HG03520 (cell line): Measurements from ENCODE around the gene C11orf16.
"Not testable (repeated sequence)": the region's sequence is repeated elsewhere in the genome, so short reads cannot be mapped to it uniquely, and the experiment has no call there.

Source experiments
- ATAC-seq: cut with Tn5 transposase; IDR thresholded peaks from one replicate; pipeline ENCODE4 v1.9.1; 2021; ENCODE audit warnings: mild to moderate bottlenecking, moderate library complexity; ENCODE audit not compliant: unreplicated experiment

C11orf16 gene

GRCh38 chr11:8899119-8899753, 33.5 kb downstream of the C11orf16 start:
- ATAC-seq = no peak

- ATAC-seq = not testable (repeated sequence)
Measured at GRCh38 chr11:8891185-8891584, 41.6 kb downstream of the C11orf16 start.

GRCh38 chr11:8886322-8886721, 46.4 kb downstream of the C11orf16 start:
- no peak for ATAC-seq

GRCh38 chr11:8881585-8881984, 51.2 kb downstream of the C11orf16 start:
- ATAC-seq = not testable (repeated sequence)

- ATAC-seq = no peak
Measured at GRCh38 chr11:8878771-8879170, 54.0 kb downstream of the C11orf16 start.

GRCh38 chr11:8873741-8874405, 58.9 kb downstream of the C11orf16 start:
- no peak for ATAC-seq

- ATAC-seq = no peak
Measured at GRCh38 chr11:8871962-8872361, 60.8 kb downstream of the C11orf16 start.

- no peak for ATAC-seq
Measured at GRCh38 chr11:8871171-8871775, 61.5 kb downstream of the C11orf16 start.

GRCh38 chr11:8870411-8871170, 62.2 kb downstream of the C11orf16 start:
- no peak for ATAC-seq
